ENCODE data around the gene IFT172. TPM values are rescaled to one million over a fixed set of nuclear protein-coding genes. Genes with fewer than 3 reads are reported as not detected.
"Not testable (repeated sequence)": the region's sequence is repeated elsewhere in the genome, so short reads cannot be mapped to it uniquely, and the experiment has no call there.

The IFT172 gene, protein sequence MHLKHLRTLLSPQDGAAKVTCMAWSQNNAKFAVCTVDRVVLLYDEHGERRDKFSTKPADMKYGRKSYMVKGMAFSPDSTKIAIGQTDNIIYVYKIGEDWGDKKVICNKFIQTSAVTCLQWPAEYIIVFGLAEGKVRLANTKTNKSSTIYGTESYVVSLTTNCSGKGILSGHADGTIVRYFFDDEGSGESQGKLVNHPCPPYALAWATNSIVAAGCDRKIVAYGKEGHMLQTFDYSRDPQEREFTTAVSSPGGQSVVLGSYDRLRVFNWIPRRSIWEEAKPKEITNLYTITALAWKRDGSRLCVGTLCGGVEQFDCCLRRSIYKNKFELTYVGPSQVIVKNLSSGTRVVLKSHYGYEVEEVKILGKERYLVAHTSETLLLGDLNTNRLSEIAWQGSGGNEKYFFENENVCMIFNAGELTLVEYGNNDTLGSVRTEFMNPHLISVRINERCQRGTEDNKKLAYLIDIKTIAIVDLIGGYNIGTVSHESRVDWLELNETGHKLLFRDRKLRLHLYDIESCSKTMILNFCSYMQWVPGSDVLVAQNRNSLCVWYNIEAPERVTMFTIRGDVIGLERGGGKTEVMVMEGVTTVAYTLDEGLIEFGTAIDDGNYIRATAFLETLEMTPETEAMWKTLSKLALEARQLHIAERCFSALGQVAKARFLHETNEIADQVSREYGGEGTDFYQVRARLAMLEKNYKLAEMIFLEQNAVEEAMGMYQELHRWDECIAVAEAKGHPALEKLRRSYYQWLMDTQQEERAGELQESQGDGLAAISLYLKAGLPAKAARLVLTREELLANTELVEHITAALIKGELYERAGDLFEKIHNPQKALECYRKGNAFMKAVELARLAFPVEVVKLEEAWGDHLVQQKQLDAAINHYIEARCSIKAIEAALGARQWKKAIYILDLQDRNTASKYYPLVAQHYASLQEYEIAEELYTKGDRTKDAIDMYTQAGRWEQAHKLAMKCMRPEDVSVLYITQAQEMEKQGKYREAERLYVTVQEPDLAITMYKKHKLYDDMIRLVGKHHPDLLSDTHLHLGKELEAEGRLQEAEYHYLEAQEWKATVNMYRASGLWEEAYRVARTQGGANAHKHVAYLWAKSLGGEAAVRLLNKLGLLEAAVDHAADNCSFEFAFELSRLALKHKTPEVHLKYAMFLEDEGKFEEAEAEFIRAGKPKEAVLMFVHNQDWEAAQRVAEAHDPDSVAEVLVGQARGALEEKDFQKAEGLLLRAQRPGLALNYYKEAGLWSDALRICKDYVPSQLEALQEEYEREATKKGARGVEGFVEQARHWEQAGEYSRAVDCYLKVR (N-terminal part only)
- 10 to 100 TPM; 32.2 to 40.6 TPM for total RNA-seq
- 1 to 10 TPM; 1.1 to 4.9 (median 3.4) TPM for polyA plus RNA-seq
- total RNA-seq = 10.8 to 44.3 (median 33.1) reads per million in 6 experiments

GRCh38 chr2:27489498-27490397 lies at the start of gene IFT172:
Gene IFT172, minus strand, starts transcription at chr2:27489743. Its CDS starts 90 bp downstream, at chr2:27489653.
- Mint-ChIP-seq H3K36me3 (peaks cover 0 to 5% (median 2%) of the 10 kb centered on the region in 3 donors), H3K4me1 (peaks cover 8 to 33% (median 22%) of the 10 kb centered on the region in 4 donors), H3K9me3 (no peaks in the 10 kb centered on the region), H3K4me3 (peak within 1 kb of the TSS; percentile 78 to 92 (median 89)), H3K27me3 (peaks cover 4 to 19% (median 14%) of the 10 kb centered on the region in 5 donors), H3K27ac (peak within 1 kb of the TSS; percentile 78 to 100 (median 99))
- POLR2A ChIA-PET = interaction anchor here (0.6 to 1.8 kb wide), 2 partner anchors 61 to 95 kb away, joined by 4 to 5 read pairs; partner anchors contain the start of gene NRBP1
- peak; percentile 89 to 90 for ATAC-seq
- DNase-seq = peak; percentile 93 to 100 (median 99)

DNA sequence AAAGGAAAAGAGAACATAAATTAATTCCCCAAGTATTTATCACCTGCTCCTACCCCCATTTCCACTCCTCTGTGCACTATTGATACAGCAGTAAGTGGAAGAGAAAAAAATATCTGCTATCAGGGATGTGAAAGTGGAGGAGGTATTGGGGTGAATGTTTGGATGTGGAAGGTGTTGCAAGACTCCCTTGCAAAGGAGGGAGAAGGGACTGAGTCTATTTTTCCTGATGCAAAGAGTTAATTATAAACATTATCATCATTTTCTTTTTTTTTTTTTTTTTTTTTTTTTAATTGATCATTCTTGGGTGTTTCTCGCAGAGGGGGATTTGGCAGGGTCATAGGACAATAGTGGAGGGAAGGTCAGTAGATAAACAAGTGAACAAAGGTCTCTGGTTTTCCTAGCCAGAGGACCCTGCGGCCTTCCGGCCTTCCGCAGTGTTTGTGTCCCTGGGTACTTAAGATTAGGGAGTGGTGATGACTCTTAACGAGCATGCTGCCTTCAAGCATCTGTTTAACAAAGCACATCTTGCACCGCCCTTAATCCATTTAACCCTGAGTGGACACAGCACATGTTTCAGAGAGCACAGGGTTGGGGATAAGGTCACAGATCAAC lies 49.4 kb upstream of the IFT172 start:
- H3K9me3 Mint-ChIP-seq, H3K27me3 Mint-ChIP-seq, H3K4me1 Mint-ChIP-seq, POLR2A ChIA-PET, DNase-seq, H3K4me3 Mint-ChIP-seq, H3K36me3 Mint-ChIP-seq, ATAC-seq: not testable (repeated sequence)
- peak overlapping the region in 1 of 10 donors; percentile 31 for H3K27ac Mint-ChIP-seq

GRCh38 chr2:27537287-27537686 lies 47.7 kb upstream of the IFT172 start:
- POLR2A ChIA-PET = no interaction called here
- DNase-seq = no peak
- H3K36me3 Mint-ChIP-seq = no peaks in the 10 kb centered on the region
- peaks cover 0 to 4% (median 0%) of the 10 kb centered on the region in 9 donors for H3K9me3 Mint-ChIP-seq
- no peaks in the 10 kb centered on the region for H3K4me1 Mint-ChIP-seq
- H3K4me3 Mint-ChIP-seq = no peak overlapping the region
- ATAC-seq = no peak
- H3K27ac Mint-ChIP-seq = peak overlapping the region in 1 of 10 donors; percentile 39
- H3K27me3 Mint-ChIP-seq = peaks cover 1 to 12% (median 8%) of the 10 kb centered on the region in 5 donors

DNA sequence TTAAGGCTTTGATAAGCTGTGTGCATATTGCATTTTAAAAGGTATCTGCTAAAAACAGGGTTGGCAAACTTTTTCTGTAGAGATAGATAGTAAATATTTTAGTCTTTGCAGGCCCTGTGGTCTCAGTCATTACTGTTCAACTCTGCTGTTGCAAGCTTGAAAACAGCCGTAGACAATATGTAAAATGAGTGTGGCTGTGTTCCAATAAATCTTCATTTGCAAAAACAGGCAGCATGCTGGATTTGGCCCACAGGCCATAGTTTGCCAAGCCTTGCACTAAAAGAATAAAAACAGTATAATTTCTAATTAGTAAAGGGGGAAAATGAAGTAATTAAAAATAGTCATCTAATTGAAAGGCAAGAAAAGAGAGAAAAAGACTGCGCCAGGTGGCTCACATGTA lies 42.4 kb upstream of the IFT172 start:
- ATAC-seq = no peak
- Mint-ChIP-seq H3K27ac (no peak overlapping the region), H3K4me3 (no peak overlapping the region), H3K36me3 (no peaks in the 10 kb centered on the region), H3K27me3 (peaks cover 4 to 19% (median 7%) of the 10 kb centered on the region in 5 donors), H3K4me1 (no peaks in the 10 kb centered on the region), H3K9me3 (no peaks in the 10 kb centered on the region)
- POLR2A ChIA-PET = no interaction called here
- no peak for DNase-seq

DNA sequence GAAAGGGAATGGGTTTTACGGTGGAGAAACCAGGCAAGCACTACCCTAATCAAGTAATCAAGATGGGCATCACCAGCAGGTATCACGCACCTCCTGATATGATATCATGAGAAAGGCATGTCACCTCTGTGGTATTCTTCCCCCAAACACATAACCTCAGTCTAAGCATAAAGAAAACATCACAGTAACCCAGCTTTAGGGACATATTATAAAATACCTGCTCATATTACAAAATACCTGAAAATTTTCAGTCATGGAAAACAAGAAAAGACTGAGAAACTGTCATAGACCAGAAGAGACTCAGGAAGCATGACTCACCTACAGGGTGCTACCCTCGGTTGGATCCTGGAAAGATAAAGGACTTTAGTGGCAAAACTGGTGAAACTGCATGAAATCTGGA lies 37.6 kb upstream of the IFT172 start:
- Mint-ChIP-seq H3K4me1 (no peaks in the 10 kb centered on the region), H3K27me3 (peaks cover 17 to 40% (median 20%) of the 10 kb centered on the region in 5 donors), H3K9me3 (no peaks in the 10 kb centered on the region), H3K36me3 (no peaks in the 10 kb centered on the region), H3K27ac (no peak overlapping the region), H3K4me3 (no peak overlapping the region)
- POLR2A ChIA-PET = no interaction called here
- no peak for DNase-seq
- ATAC-seq = no peak

DNA sequence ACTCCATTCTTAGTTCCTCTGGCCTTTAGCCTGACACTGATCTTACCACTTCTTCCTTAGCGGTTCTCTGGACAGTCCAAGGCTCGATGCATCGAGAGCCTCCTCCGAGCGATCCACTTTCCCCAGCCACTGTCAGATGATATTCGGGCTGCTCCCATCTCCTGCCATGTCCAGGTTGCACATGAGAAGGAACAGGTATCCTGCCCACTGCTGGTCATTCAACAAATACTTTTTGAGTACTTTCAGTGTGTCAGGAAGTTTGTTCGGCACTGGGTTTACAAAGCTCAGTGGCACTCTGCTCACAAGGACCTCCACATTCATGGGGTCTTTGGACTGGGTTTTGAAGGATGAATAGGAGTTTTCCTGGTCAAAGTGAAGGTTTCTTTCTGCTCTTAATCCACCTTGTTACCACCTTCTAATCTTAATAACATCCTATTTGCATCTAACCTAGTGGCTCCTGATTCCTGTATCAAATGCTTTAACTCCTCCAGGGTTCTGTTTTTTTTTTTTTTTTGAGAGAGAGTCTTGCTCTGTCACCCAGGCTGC lies 32.9 kb upstream of the IFT172 start:
- H3K4me3 Mint-ChIP-seq = no peak overlapping the region
- ATAC-seq = no peak
- no peak for DNase-seq
- peaks cover 20 to 54% (median 24%) of the 10 kb centered on the region in 5 donors for H3K27me3 Mint-ChIP-seq
- H3K9me3 Mint-ChIP-seq = no peaks in the 10 kb centered on the region
- POLR2A ChIA-PET = no interaction called here
- no peak overlapping the region for H3K27ac Mint-ChIP-seq
- H3K36me3 Mint-ChIP-seq = peaks cover 0 to 4% (median 0%) of the 10 kb centered on the region in 3 donors
- no peaks in the 10 kb centered on the region for H3K4me1 Mint-ChIP-seq

GRCh38 chr2:27520316-27520715 lies 30.8 kb upstream of the IFT172 start:
- POLR2A ChIA-PET = no interaction called here
- Mint-ChIP-seq H3K9me3 (no peaks in the 10 kb centered on the region), H3K4me1 (no peaks in the 10 kb centered on the region), H3K4me3 (no peak overlapping the region), H3K36me3 (peaks cover 0 to 4% (median 0%) of the 10 kb centered on the region in 3 donors), H3K27me3 (peaks cover 13 to 33% (median 23%) of the 10 kb centered on the region in 5 donors), H3K27ac (peak overlapping the region in 1 of 10 donors; percentile 9)
- ATAC-seq = no peak
- no peak for DNase-seq

GRCh38 chr2:27518782-27519113 lies 29.2 kb upstream of the IFT172 start:
- Mint-ChIP-seq H3K9me3 (no peaks in the 10 kb centered on the region), H3K4me3 (no peak overlapping the region), H3K36me3 (peaks cover 0 to 4% (median 0%) of the 10 kb centered on the region in 3 donors), H3K27ac (no peak overlapping the region), H3K4me1 (no peaks in the 10 kb centered on the region), H3K27me3 (peaks cover 6 to 22% (median 14%) of the 10 kb centered on the region in 5 donors)
- ATAC-seq = no peak
- POLR2A ChIA-PET = no interaction called here
- no peak for DNase-seq

DNA sequence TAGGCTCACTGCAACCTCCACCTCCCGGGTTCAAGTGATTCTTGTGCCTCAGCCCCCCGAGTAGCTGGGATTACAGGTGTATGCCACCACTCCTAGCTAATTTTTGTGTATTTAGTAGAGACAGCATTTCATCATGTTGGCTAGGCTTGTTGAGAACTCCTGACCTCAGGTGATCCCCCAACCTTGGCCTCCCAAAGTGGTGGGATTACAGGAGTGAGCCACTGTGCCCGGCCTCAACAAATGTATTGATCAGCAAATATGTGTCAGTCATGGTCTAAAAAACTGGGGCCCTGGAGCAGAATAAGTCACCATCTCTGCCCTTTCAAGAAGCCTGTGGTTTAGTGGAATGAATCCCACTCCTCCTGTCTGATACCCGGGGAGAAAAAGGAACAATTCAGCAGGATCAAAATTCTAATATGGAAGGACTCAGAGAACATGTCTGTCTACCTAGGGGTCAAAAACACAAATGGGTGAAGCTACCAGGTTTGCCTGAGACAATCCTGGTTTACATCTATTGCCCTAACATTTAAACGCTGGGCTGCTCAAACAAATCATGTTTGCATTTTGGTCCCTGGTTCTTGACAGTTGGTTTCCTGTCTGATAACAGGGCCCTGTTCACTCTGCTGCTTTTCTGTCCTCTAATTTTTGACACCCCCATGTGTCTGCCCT lies 28.7 kb upstream of the IFT172 start:
- Mint-ChIP-seq H3K9me3 (no peaks in the 10 kb centered on the region), H3K4me3 (no peak overlapping the region), H3K36me3 (peaks cover 0 to 4% (median 0%) of the 10 kb centered on the region in 3 donors), H3K4me1 (no peaks in the 10 kb centered on the region), H3K27me3 (peaks cover 6 to 22% (median 14%) of the 10 kb centered on the region in 5 donors), H3K27ac (no peak overlapping the region)
- ATAC-seq = no peak
- no peak for DNase-seq
- POLR2A ChIA-PET = no interaction called here

DNA sequence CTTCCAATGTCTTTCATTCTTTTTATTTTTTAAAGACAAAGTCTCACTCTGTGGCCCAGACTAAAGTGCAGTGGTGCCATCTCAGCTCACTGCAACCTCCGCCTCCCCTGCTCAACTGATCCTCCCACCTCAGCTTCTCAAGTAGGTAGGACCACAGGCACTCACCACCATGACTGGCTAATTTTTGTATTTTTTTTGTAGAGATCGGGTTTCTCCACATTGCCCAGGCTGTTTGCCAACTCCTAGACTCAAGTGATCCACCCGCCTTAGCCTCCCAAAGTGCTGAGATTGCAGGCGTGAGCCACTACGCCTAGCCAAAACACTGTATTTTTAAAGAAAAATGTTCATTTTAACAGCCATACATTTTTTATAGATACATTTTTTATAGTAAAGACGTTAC lies 19.8 kb upstream of the IFT172 start:
- DNase-seq (no peak), ATAC-seq (no peak)
- H3K27me3 Mint-ChIP-seq = peaks cover 0 to 11% (median 1%) of the 10 kb centered on the region in 5 donors
- H3K36me3 Mint-ChIP-seq = no peaks in the 10 kb centered on the region
- no peak overlapping the region for H3K27ac Mint-ChIP-seq
- POLR2A ChIA-PET = interaction anchor here (0.6 kb wide), 1 partner anchor 24 kb away, joined by 3 read pairs; no protein-coding TSS in a partner anchor
- no peaks in the 10 kb centered on the region for H3K9me3 Mint-ChIP-seq
- H3K4me1 Mint-ChIP-seq = no peaks in the 10 kb centered on the region
- H3K4me3 Mint-ChIP-seq = no peak overlapping the region

Measured in naive thymus-derived CD8-positive, alpha-beta T cell (primary cell).